ENCODE data around the gene CES5A.
"Not testable (repeated sequence)": the region's sequence is repeated elsewhere in the genome, so short reads cannot be mapped to it uniquely, and the experiment has no call there.

Gene CES5A

DNA sequence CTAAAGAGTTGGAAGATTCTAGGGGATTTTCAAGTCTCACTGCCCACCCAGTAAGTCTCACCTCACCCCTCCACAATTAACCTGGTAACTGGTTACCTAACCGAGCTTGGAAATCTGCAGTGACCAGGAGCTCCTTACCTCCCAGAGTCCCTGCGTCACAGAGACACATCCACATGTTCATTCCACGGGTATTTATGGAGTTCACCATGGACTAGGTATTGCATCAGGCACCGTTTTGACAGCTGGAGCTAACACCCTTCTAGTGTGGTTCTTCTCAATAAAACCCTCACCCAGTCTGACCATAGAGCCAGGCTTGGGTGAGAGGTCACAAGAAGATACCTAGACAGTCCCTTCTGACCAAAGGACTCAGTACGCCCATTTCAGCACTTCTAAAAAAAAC, 2.1 kb downstream of the CES5A start:
- no peaks in the 10 kb centered on the region for H3K9me3 Mint-ChIP-seq
- H3K27me3 Mint-ChIP-seq (ENCODE audit: low read depth): peaks cover 6% of the 10 kb centered on the region
- no peaks in the 10 kb centered on the region for H3K36me3 Mint-ChIP-seq (ENCODE audit: low read depth)
- H3K27ac Mint-ChIP-seq: no peak overlapping the region
- H3K4me1 Mint-ChIP-seq: peaks cover 10% of the 10 kb centered on the region
- TF ChIP-seq, protein P1, sequence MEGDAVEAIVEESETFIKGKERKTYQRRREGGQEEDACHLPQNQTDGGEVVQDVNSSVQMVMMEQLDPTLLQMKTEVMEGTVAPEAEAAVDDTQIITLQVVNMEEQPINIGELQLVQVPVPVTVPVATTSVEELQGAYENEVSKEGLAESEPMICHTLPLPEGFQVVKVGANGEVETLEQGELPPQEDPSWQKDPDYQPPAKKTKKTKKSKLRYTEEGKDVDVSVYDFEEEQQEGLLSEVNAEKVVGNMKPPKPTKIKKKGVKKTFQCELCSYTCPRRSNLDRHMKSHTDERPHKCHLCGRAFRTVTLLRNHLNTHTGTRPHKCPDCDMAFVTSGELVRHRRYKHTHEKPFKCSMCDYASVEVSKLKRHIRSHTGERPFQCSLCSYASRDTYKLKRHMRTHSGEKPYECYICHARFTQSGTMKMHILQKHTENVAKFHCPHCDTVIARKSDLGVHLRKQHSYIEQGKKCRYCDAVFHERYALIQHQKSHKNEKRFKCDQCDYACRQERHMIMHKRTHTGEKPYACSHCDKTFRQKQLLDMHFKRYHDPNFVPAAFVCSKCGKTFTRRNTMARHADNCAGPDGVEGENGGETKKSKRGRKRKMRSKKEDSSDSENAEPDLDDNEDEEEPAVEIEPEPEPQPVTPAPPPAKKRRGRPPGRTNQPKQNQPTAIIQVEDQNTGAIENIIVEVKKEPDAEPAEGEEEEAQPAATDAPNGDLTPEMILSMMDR (IDR thresholded peaks at IDR 0.05; ENCODE audit: unreplicated experiment in 3 of 3): no peak
- no peak overlapping the region for H3K4me3 Mint-ChIP-seq

DNA sequence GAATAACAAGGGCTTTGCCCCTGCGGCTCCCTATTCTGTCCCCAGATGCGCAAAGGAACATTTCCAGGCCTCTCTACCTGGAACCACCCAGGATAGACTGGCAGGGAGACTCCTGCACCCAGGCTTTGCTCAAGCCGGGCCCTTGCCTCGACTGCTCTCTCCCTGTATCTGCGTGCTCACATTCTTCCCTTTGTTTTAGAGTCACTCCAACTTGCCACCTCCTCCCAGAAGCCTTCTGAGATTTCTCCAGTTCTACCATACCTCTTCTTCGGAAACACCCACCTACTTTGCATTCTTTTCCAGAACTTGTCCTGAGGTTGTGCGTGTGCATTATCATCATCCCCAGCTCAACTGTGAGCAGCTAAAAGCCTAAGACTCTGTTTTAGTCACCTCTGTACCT, 3.0 kb downstream of the CES5A start:
- H3K27ac Mint-ChIP-seq: no peak overlapping the region
- H3K4me1 Mint-ChIP-seq: peaks cover 9% of the 10 kb centered on the region
- H3K9me3 Mint-ChIP-seq: no peaks in the 10 kb centered on the region
- no peak overlapping the region for H3K4me3 Mint-ChIP-seq
- TF ChIP-seq, protein P1 (IDR thresholded peaks at IDR 0.05; ENCODE audit: unreplicated experiment in 3 of 3): no peak
- no peaks in the 10 kb centered on the region for H3K36me3 Mint-ChIP-seq (ENCODE audit: low read depth)
- peaks cover 6% of the 10 kb centered on the region for H3K27me3 Mint-ChIP-seq (ENCODE audit: low read depth)

DNA sequence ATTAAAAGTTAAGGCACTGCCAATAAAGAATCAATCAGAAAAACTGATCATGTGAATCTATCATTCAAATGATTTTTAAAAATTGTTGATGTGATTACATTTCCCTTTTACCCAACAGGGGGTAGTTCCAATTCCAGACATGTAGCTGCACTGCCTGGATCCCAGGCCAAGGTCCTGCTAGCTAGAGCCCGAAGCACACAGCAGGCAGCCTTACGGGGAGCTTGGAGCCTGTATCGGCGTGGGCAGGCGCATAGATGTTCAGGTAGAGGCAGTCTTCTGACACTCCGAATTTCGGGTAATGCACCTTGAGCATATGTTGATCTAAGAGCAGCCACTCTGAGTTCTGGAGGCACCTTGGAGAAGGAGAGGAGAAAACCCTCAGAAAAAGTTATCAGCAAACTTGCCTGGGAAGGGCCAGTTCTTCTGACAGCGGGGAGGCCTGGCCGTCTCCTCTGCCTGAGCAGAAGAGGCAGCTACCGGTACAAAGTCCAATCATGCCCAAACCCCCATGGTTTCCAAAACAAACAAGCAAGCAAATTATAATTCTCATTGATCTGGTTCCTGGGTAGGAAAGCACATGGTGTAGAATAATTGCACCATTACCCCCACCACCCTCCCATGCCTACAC, 3.6 kb downstream of the CES5A start:
- Mint-ChIP-seq H3K4me1 (peaks cover 3% of the 10 kb centered on the region), H3K4me3 (no peak overlapping the region), H3K9me3 (no peaks in the 10 kb centered on the region), H3K36me3 (ENCODE audit: low read depth) (no peaks in the 10 kb centered on the region), H3K27me3 (ENCODE audit: low read depth) (peaks cover 2% of the 10 kb centered on the region), H3K27ac (no peak overlapping the region)
- TF ChIP-seq, protein P1 (IDR thresholded peaks at IDR 0.05; ENCODE audit: unreplicated experiment in 3 of 3): no peak

DNA sequence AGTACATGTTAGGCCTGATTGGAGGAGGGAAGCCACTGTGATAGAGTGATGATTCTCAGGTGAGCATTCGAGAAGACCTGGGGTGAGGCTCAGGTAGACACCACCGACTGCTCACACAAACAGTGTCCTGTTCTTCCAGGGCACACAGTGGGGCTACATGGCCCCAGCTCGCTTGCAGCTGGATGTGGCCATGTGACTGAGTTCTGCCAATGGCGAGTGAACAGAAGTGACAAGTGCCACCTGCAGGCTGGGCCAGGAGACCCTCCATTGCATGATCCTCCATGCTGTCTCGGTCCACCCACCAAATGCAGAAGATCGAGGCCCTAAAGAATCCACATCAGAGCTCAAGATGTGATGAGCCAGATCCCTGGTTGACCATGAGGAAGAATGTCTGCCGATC, 6.2 kb downstream of the CES5A start:
- Mint-ChIP-seq H3K36me3 (ENCODE audit: low read depth) (no peaks in the 10 kb centered on the region), H3K27me3 (ENCODE audit: low read depth) (no peaks in the 10 kb centered on the region), H3K9me3 (no peaks in the 10 kb centered on the region), H3K4me1 (no peaks in the 10 kb centered on the region), H3K4me3 (no peak overlapping the region), H3K27ac (no peak overlapping the region)
- TF ChIP-seq, protein P1 (IDR thresholded peaks at IDR 0.05; ENCODE audit: unreplicated experiment in 3 of 3): no peak

DNA sequence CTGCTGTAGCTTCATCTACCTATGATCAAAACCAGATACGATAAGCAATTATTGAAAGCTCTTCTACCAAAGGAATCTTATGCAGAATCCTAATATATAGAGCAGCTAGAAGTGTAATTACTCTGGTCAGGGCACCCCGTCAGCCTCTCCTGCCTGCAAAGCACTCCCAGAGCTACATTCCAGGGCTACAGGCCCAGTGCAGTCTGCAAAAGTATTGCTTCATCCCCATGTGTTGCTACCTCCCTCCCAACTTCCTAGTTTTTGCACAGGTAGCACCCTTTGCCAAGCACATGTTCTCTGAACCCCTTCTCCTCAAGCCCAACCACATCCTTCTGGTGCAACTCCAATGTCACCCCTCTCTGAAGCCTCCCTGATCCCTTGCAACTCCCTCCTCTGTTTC, 7.0 kb downstream of the CES5A start:
- Mint-ChIP-seq H3K36me3 (ENCODE audit: low read depth) (no peaks in the 10 kb centered on the region), H3K4me3 (no peak overlapping the region), H3K27ac (no peak overlapping the region), H3K4me1 (no peaks in the 10 kb centered on the region), H3K27me3 (ENCODE audit: low read depth) (no peaks in the 10 kb centered on the region), H3K9me3 (no peaks in the 10 kb centered on the region)
- TF ChIP-seq, protein P1 (IDR thresholded peaks at IDR 0.05; ENCODE audit: unreplicated experiment in 3 of 3): no peak

- no peak overlapping the region for H3K27ac Mint-ChIP-seq
- H3K27me3 Mint-ChIP-seq (ENCODE audit: low read depth): peaks cover 10% of the 10 kb centered on the region
- no peaks in the 10 kb centered on the region for H3K4me1 Mint-ChIP-seq
- no peaks in the 10 kb centered on the region for H3K9me3 Mint-ChIP-seq
- H3K4me3 Mint-ChIP-seq: no peak overlapping the region
- no peaks in the 10 kb centered on the region for H3K36me3 Mint-ChIP-seq (ENCODE audit: low read depth)
- TF ChIP-seq, protein P1 (IDR thresholded peaks at IDR 0.05; ENCODE audit: unreplicated experiment in 3 of 3): no peak
Measured at GRCh38 chr16:55861288-55861687, 13.9 kb downstream of the CES5A start.

DNA sequence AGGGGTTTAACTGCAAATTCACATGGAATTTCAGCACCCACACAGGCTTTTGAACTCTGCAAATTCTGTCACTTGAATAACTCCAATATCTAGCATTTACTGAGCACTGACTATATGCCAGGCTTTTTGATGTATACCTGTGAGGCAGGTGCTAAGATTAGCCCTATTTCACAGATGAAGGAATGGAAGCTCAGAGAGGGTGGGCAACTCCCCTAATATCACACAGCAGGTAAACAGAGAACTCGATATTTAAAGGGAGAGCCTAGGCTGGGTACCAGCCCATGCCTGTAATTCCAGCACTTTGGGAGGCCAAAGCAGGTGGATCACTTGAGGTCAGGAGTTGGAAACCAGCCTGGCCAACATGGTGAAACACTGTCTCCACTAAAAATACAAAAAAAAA, 17.5 kb downstream of the CES5A start:
- H3K27ac Mint-ChIP-seq, H3K4me3 Mint-ChIP-seq: not testable (repeated sequence)

More for the DNA sequence above, 17.5 kb downstream of the CES5A start:
- not testable (repeated sequence) for H3K36me3 Mint-ChIP-seq (ENCODE audit: low read depth); H3K4me1 Mint-ChIP-seq; H3K9me3 Mint-ChIP-seq
- peaks cover 19% of the 10 kb centered on the region for H3K27me3 Mint-ChIP-seq (ENCODE audit: low read depth)

All from nephron (organoid).